ENCODE measurements around the gene GFRA1. TPM values are rescaled to one million over a fixed set of nuclear protein-coding genes. Genes with fewer than 3 reads are reported as not detected.

Gene GFRA1
- total and polyA plus RNA-seq, 2 of the 4 experiments (the other 2 are of a cell fraction): 9.1 to 9.3 TPM

GRCh38 chr10:116197946-116198675, 74.9 kb downstream of the GFRA1 start:
- intact Hi-C loops (cut with micrococcal nuclease) (no loop called here), dilution Hi-C loops (cut with HindIII; ENCODE audit: low sequenced_read_pairs, unreplicated experiment) (no loop called here), in situ Hi-C loops (cut with MboI; ENCODE audit: low sequenced_read_pairs) (no loop called here)
- WGBS, 2 experiments (ENCODE audit: extremely low coverage in 2 of 2, insufficient read length in 1 of 2): 50% methylated on average over 1 of the region's 12 CpGs; no CpG with 5 or more reads in 1 of the 2 experiments
- peaks cover 7% of the 10 kb centered on the region; the same call in 1 of the 2 replicates for H3K9me3 ChIP-seq (ENCODE audit: control insufficient read depth, insufficient read depth, low read length)
- no peak overlapping the region for H3K23ac ChIP-seq (ENCODE audit: low read depth, low read length)
- H2AFZ ChIP-seq (replicated peaks; ENCODE audit: low read length, poor library complexity): no peak overlapping the region
- H2BK20ac ChIP-seq (ENCODE audit: low read depth, low read length): no peak overlapping the region
- no peak overlapping the region for H3K14ac ChIP-seq (replicated peaks; ENCODE audit: low read depth, low read length)
- no peaks in the 10 kb centered on the region for H3K36me3 ChIP-seq (ENCODE audit: control insufficient read depth, insufficient read depth, low read length)
- H3K79me1 ChIP-seq (ENCODE audit: low read depth in 1 of 2, low read length in 2 of 2): no peaks in the 10 kb centered on the region
- no peak overlapping the region for H4K8ac ChIP-seq (ENCODE audit: low read depth in 2 of 2, low read length in 2 of 2)
- no peak overlapping the region for H2AK9ac ChIP-seq (replicated peaks; ENCODE audit: low read depth, low read length, poor library complexity)
- no peaks in the 10 kb centered on the region for H3K9me1 ChIP-seq (ENCODE audit: insufficient read depth, low read length)
- DNase-seq (no peak), ATAC-seq (ENCODE audit: low read depth) (no peak)
- no peak overlapping the region for H2BK120ac ChIP-seq (ENCODE audit: low read depth, low read length)
- H3K4me3 ChIP-seq (ENCODE audit: insufficient read depth, low read depth, low read length): no peak overlapping the region
- no peak overlapping the region for H3K4me2 ChIP-seq (ENCODE audit: low read depth, low read length)
- no TSS peak for BruUV-seq (replicated peaks)
- H3K18ac ChIP-seq (ENCODE audit: low read depth, low read length): no peak overlapping the region
- no peaks in the 10 kb centered on the region for H4K20me1 ChIP-seq (ENCODE audit: insufficient read depth, low read length)
- no peak overlapping the region for H3K4ac ChIP-seq (ENCODE audit: low read depth, low read length)
- H2AK5ac ChIP-seq (ENCODE audit: low read depth, low read length): no peak overlapping the region
- H2BK15ac ChIP-seq (ENCODE audit: low read depth, low read length): no peak overlapping the region
- H2BK5ac ChIP-seq (ENCODE audit: low read depth, low read length, poor library complexity, severe bottlenecking): no peak overlapping the region
- no peak overlapping the region for H4K5ac ChIP-seq (ENCODE audit: low read depth, low read length)
- CTCF ChIA-PET: no interaction called here
- no peak for TF ChIP-seq MAZ (IDR thresholded peaks at IDR 0.05; ENCODE audit: borderline replicate concordance, low read depth, low read length)
- no peak for TF ChIP-seq CHD1 (IDR thresholded peaks at IDR 0.05; ENCODE audit: low read depth, low read length)
- no peak for TF ChIP-seq RFX5 (IDR thresholded peaks at IDR 0.05; ENCODE audit: low read depth, low read length)
- no peak for TF ChIP-seq MXI1 (IDR thresholded peaks at IDR 0.05; ENCODE audit: borderline replicate concordance, low read depth, low read length)
- no peak for TF ChIP-seq POLR2A (IDR thresholded peaks at IDR 0.05; ENCODE audit: low read depth, low read length)
- TF ChIP-seq RCOR1 (IDR thresholded peaks at IDR 0.05; ENCODE audit: insufficient replicate concordance, low read length): no peak
- TF ChIP-seq RAD21 (IDR thresholded peaks at IDR 0.05; ENCODE audit: low read length): no peak
- TF ChIP-seq USF2 (IDR thresholded peaks at IDR 0.05; ENCODE audit: low read depth, low read length): no peak
- TF ChIP-seq NFE2L2 (IDR thresholded peaks at IDR 0.05; ENCODE audit: low read depth, low read length): no peak
- TF ChIP-seq BHLHE40 (IDR thresholded peaks at IDR 0.05; ENCODE audit: low read depth, low read length): no peak
- no peak for TF ChIP-seq CEBPB (IDR thresholded peaks at IDR 0.05; ENCODE audit: low read depth, low read length)
- no peak for TF ChIP-seq SMC3 (IDR thresholded peaks at IDR 0.05; ENCODE audit: low read depth, low read length)
- TF ChIP-seq CTCF (conservative IDR thresholded peaks at IDR 0.05; ENCODE audit: low read depth, low read length): no peak
- TF ChIP-seq ELK1 (IDR thresholded peaks at IDR 0.05; ENCODE audit: borderline replicate concordance, low read depth, low read length): no peak
- no peak for TF ChIP-seq FOS (IDR thresholded peaks at IDR 0.05; ENCODE audit: low read depth, low read length)
- no peak overlapping the region for H3K27ac ChIP-seq (ENCODE audit: insufficient read depth, low read length)
- POLR2A ChIA-PET (ENCODE audit: unreplicated experiment): no interaction called here
- no peak overlapping the region for H3K56ac ChIP-seq (ENCODE audit: extremely low read depth, insufficient read depth, low read length)
- no peaks in the 10 kb centered on the region for H3K4me1 ChIP-seq (ENCODE audit: control insufficient read depth, insufficient read depth, low read length)
- no peaks in the 10 kb centered on the region for H3K27me3 ChIP-seq (ENCODE audit: control insufficient read depth, insufficient read depth, low read length)
- no peak overlapping the region for H4K91ac ChIP-seq (ENCODE audit: insufficient read depth, low read depth, low read length)
- H3K9ac ChIP-seq (ENCODE audit: low read depth, low read length): no peak overlapping the region
